HG03060 (cell line): ENCODE data around the gene CSGALNACT2.
"Not testable (repeated sequence)": the region's sequence is repeated elsewhere in the genome, so short reads cannot be mapped to it uniquely, and the experiment has no call there.

Source experiments
- ATAC-seq: cut with Tn5 transposase; IDR thresholded peaks from one replicate; pipeline ENCODE4 v1.9.1; 2021; ENCODE audit warnings: low read depth, moderate number of reproducible peaks; ENCODE audit not compliant: unreplicated experiment

CSGALNACT2 gene

DNA sequence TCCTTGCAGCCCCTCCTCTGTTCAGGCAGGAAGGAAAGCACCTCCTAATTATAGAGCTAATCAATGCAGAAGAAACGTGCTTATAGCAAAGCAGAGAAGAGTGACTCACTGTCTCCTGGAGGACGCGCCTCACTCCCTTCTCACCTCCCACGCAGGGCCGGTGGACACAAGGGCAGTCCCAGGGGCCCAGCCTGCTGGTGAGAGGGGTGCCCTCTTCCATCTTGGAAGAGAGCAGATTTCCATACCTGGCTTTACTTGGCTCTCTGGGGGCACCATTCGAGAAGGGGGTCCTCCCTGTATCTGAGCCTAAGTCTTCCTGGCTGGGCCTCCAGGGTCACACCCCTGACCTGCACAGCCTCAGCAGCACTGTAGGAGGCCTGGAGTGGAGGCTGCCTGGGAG, 72.8 kb downstream of the CSGALNACT2 start:
- ATAC-seq = no peak

DNA sequence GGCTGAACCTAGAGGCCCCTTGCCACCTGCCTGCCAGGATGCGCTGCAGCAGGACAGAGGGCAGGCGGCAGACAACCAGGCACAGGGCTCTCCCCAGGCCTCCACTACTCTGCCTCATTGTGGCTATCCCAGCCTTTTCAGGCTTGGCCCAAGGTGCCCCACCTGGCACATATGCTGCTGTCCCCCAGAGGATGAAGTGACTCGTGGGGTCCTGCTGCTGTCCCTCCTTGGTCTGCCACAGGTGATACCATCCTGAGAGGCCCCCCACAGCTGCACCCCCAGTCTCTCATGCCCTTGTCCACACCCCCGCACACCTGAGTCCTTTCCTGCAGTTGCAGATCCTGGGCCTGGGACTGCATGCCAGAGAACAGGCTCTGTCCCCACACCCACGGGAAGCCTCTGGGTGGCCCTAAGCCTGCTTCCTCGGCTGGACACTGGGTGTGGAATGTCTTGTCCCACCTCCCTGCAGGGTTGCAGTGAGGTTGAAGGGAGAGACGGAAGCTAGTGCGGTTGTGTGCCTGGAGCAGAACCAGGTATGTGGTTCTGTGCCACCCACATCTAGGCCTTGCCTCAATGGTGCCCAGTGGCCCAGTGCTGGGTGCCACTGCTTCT, 73.3 kb downstream of the CSGALNACT2 start:
- no peak for ATAC-seq

DNA sequence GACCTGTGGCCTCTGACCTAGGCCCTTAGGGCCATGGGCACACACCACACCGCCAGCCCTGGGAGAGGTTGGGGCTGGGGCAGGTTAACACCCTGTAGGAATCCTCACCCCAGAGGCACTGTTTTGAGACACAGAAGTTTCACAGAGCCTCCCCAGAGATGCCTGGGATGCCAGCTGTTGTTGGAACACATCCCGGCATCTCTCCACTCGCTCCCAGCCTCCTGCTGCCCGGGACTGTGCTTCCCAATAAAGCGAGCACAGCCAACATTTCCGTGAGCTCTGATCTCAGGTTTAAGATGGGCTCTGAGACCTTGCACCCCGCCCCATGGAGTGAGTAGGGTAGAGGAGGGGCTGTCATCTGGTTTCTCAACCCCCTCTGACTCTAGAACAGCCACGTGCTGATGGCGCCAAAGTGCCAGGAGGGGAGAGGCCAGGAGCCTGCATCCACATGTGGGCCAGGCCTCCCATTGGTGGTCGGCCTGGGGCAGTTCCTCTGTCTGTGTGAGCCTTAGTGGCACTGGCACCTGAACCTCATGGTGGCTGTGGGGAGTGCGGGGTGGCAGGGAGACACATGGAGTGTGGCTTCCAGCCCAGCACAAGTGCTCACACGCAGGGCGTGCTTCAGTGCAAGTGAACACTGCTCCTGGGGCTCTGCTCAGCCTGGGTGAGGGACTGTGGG, 73.9 kb downstream of the CSGALNACT2 start:
- ATAC-seq = no peak

- ATAC-seq = no peak
Measured at GRCh38 chr10:43214071-43214955, 76.1 kb downstream of the CSGALNACT2 start.

GRCh38 chr10:43214956-43215561, 76.8 kb downstream of the CSGALNACT2 start:
- no peak for ATAC-seq

- ATAC-seq = no peak
Measured at GRCh38 chr10:43215758-43216455, 77.7 kb downstream of the CSGALNACT2 start.

DNA sequence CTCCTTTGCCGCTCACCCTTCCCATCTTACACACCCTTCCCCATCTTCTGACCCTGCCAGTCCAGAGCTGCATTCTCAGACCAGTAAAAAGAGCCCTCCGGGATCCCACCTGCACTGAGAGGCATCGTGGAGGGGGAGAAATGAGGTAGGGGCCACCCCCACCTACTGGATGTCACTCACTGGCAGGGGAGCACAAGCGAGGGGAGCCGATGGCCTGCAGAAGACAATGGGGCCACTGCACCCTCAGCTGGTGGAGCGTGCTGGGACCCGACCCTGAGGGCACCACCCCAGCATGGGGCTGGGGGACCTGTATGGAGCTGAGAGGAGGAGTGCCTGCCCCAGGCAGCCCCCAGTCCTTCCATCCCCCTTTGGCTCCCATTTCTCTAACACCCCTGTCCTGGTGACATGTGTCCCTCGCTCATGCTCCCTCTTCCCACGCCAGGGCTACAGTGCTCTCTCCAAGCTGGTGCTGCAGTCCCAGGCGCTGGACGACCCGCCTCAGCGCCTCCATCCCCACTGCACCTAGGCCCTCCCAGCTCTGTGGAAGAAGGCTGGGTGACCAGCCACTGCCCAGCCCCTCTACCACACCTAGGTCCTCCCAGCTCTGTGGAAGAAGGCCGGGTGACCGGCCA, 78.8 kb downstream of the CSGALNACT2 start:
- no peak for ATAC-seq

DNA sequence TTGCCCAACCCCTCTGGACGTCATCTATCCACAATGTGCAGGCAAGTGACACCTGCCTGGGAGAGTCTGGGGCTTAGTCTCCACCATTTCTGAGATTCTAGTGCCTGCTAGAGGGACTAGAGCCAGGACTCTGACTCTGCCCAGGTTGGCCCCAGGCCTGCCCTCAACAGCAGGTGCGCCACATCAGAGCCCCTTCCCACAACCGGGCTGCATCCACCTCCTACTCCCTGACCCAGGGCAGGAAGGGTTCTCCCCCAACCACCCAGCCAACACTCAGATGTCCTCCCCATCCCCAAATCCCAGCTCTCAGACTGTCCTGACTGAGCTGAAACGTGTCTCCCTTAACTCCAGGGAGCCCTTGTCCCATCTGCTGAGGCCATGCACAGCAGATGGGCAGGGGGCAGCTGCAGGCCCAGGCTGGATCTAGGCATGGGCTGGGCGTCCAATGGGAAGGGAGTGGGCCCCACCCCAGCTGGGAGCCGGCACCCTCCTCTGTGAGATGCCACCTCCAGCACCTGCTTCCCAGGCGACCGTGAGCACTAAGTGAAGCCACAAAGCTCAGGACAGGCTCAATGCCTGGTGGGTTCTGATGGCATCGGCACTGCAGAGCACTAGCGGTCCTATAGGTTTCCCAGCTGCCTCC, 79.4 kb downstream of the CSGALNACT2 start:
- ATAC-seq = no peak

DNA sequence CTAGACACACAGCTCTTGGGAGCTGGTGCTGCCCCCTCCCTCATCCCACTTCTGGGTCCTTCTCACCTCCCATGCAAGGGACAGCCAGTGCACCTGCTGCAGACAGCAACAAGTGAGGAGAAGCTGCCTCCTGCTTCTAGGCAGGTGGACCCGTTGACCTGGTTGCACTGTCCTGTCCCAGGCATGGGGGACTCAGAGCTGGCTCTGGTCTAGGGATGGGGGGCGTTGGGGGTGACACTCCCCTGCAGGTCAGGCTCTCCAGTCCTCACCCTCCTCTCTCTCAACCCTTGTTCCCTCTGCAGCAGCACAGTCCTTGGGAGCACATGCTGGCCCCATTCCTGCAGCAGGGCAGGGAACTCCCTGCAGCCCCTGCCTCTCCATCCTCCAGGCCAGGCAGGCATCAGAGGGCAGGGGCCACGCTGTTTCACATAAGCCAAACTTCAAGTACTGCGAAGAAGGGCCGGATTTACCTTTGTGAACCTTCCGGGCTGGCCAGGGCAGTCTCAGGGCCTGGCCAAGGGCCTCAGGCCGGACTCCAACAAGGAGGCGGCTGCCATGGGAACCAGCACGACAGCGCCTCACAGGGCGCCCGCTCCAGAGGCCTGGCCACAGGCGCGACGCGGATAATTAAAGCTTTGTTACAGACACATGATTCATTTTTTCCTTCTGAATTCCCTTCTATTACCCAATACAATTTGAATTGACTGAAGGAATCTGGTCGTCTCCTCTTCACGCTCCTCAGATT, 80.1 kb downstream of the CSGALNACT2 start:
- ATAC-seq = no peak

DNA sequence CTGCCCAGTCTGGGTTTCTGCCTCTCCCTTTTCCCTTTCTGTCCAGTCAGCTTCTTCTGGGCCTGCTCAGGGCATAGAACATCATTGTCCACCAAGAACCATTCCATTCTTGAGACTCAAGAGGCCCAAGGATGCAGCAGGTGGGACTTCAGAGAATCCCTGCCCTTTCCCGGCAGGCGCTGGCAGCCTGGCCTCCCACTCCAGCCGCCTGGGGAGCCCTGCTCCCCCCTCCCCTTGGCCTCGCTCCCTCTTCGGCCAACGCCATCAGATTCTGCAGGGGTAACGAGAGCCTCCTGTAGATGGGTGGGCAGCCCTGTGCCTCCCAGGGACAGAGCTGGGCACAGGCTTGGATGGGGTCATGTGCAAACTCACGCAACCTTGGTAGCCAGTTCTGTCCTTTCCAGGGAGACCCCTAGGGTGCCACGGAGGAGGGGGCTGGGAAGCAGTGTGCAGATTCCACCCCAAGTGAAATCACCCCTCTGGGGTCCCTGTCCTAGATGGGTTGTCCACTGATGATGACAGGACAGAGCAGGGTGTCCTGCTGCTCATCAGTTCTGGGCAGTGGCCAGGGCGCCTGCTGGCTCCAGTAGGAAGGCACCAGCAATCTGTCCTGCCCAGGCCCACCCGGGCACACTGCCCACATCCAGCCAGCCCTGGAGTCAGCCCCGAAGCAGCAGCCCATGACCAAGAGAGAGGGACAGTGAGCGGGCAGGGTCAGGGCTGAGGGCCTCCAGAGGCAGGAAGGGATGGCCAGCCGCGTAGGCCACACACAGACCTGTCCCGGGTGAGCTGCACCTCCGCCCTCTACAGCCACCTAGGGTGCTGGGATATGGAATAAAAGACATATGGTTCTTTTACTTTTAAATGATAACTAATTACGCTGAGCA, 80.9 kb downstream of the CSGALNACT2 start:
- no peak for ATAC-seq

- ATAC-seq = no peak
Measured at GRCh38 chr10:43219848-43220247, 81.6 kb downstream of the CSGALNACT2 start.

DNA sequence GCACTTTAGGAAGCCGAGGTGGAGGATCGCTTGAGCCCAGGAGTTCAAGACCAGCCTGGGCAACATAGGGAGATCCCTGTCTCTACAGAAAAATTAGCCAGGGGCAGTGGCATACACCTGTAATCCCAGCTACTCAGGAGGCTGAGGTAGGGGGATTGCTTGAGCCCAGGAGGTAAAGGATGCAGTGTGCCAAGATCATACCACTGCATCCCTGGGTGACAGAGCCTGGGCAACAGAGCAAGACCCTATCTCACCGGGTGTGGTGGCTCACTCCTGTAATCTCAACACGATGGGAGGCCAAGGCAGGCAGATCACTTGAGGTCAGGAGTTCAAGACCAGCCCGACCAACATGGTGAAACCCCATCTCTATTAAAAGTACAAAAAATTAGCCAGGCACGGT, 82.0 kb downstream of the CSGALNACT2 start:
- not testable (repeated sequence) for ATAC-seq

DNA sequence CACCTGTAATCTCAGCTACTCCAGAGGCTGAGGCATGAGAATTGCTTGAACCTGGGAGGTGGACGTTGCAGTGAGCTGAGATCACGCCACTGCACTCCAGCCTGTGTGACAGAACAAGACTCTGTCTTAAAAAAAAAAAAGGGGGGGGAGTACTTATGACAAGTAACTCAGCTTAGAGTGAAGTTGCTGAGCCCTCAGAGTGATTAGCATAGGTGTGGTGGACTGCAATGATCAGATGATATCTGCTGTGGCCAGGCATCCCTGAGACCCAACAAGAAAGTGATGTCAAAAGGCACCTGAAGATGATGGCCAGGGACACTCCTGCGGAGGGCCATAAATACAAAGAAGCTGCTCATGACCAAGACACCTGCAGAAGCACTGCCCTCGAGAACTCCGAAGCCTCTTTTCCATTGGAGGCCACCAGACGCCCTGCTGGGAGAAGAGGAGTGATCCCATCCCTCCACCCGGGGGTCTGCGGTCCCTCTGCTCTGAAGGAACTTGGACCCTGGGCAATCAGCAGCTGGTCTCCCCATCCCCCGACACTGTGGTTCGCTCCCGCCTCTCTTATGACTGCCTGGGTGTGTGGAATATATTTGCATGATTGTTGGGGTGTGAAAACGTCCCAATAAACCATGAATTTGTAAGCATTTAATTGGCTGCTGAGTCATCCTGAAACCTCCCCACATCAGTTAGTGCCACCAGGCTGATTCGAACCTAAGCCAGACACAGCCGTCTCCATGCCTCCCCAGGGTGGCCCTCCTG, 82.6 kb downstream of the CSGALNACT2 start:
- no peak for ATAC-seq

DNA sequence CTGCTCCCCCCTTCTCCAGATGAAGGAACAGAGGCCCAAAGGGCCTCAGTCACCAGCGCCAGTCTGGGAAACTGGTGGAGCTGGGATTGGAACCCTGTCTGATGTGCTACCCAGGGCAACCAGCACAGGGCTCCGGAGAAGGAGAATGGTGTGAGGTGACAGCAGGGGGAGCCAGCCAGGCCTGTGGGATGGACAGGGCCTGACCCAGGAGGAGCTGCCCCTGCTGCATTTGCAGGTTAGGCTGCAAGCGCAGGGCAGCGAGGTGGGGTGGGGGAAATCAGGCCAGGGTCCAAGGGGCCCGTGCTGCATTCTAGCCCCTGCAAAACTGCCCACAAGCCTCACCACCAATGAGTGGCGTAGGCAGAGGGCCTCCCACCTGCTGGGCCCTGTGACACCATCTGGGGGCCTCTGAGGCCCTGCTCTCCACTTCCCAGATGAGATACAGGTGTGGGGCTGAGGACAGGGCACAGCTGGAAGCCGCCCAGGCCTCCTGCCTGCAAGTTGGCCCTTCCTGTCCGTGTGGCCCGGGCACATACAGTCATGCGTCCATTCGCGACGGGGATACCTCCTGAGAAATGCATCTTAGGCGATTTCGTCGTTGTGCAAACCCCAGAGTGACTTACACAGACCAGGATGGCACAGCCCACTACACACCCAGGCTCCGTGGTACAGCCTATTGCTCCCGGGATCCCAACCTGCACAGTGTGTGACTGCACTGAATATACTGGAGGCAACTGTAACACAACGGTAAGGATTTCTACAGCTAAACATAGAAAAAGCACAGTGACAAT, 83.4 kb downstream of the CSGALNACT2 start:
- no peak for ATAC-seq

DNA sequence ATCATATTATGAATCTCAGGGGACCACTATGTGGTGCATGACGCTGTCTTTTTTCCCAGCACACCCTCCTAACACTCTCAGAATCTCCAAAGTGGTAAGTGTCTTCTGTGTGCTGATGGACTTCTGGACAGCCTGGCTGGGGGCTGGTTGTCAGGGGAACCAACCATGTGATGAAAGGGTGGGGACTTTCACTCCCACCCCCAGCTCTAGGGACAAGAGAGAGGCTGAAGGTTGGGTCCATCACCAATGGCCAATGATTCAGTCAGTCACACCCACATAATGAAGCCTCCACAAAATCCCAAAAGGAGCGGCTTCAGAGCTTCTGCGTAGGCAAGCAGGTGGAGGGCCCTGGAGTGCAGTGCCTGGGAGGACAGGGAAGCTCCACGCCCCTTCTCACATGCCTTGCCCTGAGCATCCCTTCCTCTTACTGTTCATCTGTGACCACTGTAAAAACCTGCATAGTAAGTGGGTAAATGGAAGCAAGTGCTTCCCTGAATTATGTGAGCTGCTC, 84.0 kb downstream of the CSGALNACT2 start:
- no peak for ATAC-seq

DNA sequence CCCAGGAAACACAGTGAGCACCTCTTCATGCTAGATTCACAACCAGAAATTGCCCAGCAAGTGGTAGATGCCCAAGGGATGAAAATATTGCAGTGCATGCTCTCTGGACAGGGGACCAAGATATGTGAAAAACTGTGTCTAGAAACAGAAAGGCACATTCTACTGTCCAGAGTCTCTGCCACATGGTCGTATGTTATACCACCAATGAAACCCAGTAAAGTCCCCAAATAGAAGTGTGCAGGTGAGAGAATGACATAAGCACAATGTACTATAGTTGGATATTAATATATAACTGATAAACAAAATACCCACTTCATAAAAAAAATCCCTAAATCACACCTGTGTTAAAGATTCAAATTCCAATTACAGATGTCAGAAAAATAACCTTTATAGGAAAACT, 84.8 kb downstream of the CSGALNACT2 start:
- ATAC-seq = no peak
